HL-60 (cell line): ENCODE measurements around the gene MMP15.

Experiments
- DNase-seq, 2 experiments: peaks; one replicate each; pipeline ENCODE4 v3.0.0-alpha.2; 2010 to 2020; ENCODE audit warnings: low read depth in 1 of 2, low spot score in 1 of 2
- H3K27ac ChIP-seq: fragments of 250-450 bp; sonication (Bioruptor Pico); replicated peaks from 2 replicates; pipeline ENCODE4 v1.5.1; 2020; ENCODE audit warnings: mild to moderate bottlenecking, moderate library complexity
- H3K27me3 ChIP-seq: fragments of 250-450 bp; sonication (Bioruptor Pico); 2 replicates; pipeline ENCODE4 v1.5.1; 2021; ENCODE audit warnings: mild to moderate bottlenecking, moderate library complexity; ENCODE audit not compliant: insufficient read depth, poor library complexity, severe bottlenecking
- H3K4me3 ChIP-seq: replicated peaks from 2 replicates; pipeline ENCODE4 v1.5.1; 2011; ENCODE audit warnings: mild to moderate bottlenecking, control low read depth, low read length; ENCODE audit not compliant: insufficient read depth
- GABPA ChIP-seq: IDR thresholded peaks from 2 replicates; pipeline ENCODE4 v1.6.1; 2012; ENCODE audit warnings: low read depth
- POLR2AphosphoS5 ChIP-seq: IDR thresholded peaks from 2 replicates; pipeline ENCODE4 v1.6.1; 2012; ENCODE audit warnings: low read depth
- SPI1 ChIP-seq: IDR thresholded peaks from 2 replicates; pipeline ENCODE4 v1.6.1; 2012; ENCODE audit warnings: low read depth, mild to moderate bottlenecking, borderline replicate concordance
- TF ChIP-seq, protein P1 (sequence below): IDR thresholded peaks from 2 replicates; pipeline ENCODE4 v1.6.1; 2012; ENCODE audit warnings: low read depth; ENCODE audit not compliant: insufficient replicate concordance
- TF ChIP-seq, protein P2 (sequence below): IDR thresholded peaks from one replicate; pipeline ENCODE4 v1.5.1; 2011; ENCODE audit warnings: low read length, control low read depth, inconsistent platforms; ENCODE audit not compliant: insufficient read depth

The MMP15 gene

DNA sequence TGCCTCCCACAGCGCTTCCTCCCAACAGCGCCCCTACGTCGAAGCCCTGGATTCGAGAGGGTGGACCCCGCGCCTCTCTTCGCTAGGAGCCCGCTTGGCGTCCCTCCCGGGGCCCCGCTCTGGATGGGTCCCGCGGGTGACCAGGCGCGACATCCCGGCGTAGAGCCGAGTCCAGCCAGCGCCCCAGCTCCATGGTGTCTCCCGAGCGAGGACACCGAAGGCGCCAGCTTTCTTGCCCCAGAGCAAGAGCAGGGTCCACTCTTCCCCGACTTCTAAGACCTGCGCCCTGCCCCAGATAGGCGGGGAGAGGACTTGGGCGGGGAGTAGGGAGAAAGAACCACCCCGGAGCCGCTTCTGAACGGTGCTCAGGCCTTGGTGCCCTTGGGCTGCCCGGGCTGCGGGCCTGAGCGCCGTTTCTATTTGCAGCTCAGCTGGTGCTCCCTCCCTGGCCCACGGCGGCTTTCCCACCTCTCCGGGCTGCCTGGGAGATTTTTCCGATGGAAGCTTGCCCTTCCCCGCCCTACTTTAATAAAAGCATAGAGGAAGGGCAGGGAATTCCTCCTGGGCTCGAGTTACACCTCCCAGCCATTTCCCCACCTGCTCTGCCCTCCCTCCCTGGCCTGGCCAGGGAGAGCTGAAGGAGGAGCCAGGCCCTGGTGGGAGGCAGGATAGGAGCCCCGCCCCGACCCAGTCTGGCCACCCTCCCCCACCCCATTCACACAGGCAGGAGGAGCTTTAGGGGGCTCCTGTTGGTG lies 1.8 kb downstream of the MMP15 start:
- peaks cover 22% of the 10 kb centered on the region for H3K27me3 ChIP-seq
- H3K4me3 ChIP-seq = no peak overlapping the region
- H3K27ac ChIP-seq = no peak overlapping the region
- no peak for TF ChIP-seq POLR2AphosphoS5
- TF ChIP-seq, protein P1, sequence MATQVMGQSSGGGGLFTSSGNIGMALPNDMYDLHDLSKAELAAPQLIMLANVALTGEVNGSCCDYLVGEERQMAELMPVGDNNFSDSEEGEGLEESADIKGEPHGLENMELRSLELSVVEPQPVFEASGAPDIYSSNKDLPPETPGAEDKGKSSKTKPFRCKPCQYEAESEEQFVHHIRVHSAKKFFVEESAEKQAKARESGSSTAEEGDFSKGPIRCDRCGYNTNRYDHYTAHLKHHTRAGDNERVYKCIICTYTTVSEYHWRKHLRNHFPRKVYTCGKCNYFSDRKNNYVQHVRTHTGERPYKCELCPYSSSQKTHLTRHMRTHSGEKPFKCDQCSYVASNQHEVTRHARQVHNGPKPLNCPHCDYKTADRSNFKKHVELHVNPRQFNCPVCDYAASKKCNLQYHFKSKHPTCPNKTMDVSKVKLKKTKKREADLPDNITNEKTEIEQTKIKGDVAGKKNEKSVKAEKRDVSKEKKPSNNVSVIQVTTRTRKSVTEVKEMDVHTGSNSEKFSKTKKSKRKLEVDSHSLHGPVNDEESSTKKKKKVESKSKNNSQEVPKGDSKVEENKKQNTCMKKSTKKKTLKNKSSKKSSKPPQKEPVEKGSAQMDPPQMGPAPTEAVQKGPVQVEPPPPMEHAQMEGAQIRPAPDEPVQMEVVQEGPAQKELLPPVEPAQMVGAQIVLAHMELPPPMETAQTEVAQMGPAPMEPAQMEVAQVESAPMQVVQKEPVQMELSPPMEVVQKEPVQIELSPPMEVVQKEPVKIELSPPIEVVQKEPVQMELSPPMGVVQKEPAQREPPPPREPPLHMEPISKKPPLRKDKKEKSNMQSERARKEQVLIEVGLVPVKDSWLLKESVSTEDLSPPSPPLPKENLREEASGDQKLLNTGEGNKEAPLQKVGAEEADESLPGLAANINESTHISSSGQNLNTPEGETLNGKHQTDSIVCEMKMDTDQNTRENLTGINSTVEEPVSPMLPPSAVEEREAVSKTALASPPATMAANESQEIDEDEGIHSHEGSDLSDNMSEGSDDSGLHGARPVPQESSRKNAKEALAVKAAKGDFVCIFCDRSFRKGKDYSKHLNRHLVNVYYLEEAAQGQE = no peak
- TF ChIP-seq, protein P2, sequence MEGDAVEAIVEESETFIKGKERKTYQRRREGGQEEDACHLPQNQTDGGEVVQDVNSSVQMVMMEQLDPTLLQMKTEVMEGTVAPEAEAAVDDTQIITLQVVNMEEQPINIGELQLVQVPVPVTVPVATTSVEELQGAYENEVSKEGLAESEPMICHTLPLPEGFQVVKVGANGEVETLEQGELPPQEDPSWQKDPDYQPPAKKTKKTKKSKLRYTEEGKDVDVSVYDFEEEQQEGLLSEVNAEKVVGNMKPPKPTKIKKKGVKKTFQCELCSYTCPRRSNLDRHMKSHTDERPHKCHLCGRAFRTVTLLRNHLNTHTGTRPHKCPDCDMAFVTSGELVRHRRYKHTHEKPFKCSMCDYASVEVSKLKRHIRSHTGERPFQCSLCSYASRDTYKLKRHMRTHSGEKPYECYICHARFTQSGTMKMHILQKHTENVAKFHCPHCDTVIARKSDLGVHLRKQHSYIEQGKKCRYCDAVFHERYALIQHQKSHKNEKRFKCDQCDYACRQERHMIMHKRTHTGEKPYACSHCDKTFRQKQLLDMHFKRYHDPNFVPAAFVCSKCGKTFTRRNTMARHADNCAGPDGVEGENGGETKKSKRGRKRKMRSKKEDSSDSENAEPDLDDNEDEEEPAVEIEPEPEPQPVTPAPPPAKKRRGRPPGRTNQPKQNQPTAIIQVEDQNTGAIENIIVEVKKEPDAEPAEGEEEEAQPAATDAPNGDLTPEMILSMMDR = no peak
- TF ChIP-seq SPI1 = no peak
- no peak for TF ChIP-seq GABPA
- no peak for DNase-seq

DNA sequence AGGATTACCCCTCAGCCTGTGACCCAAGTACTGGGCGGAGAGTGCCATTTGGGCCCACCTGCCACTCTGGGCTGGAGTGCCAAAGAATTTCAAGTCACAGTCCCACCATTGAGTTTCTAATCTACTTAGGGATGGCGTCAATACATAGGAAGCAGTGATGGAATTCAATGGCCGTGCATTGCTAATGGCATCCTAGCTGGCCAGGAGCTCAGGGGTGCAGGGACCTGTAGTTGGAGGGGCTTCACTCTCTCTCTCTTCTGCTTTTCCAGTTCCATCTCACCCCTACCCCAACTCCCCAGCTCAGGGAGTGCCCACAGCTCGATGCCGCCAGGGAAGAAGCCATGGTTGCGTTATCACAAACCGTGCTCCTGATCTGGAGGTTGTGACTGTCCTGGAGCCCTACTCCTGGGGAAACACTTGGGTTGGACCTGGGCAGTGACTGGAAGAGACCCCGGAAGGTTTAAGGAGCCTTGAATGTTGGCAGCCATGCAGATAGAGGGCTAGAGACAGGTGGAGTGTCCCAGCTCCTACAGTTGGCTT lies 2.4 kb downstream of the MMP15 start:
- Histone ChIP-seq H3K27ac (no peak overlapping the region), H3K27me3 (peaks cover 22% of the 10 kb centered on the region), H3K4me3 (no peak overlapping the region)
- DNase-seq = no peak
- no peak for TF ChIP-seq GABPA

DNA sequence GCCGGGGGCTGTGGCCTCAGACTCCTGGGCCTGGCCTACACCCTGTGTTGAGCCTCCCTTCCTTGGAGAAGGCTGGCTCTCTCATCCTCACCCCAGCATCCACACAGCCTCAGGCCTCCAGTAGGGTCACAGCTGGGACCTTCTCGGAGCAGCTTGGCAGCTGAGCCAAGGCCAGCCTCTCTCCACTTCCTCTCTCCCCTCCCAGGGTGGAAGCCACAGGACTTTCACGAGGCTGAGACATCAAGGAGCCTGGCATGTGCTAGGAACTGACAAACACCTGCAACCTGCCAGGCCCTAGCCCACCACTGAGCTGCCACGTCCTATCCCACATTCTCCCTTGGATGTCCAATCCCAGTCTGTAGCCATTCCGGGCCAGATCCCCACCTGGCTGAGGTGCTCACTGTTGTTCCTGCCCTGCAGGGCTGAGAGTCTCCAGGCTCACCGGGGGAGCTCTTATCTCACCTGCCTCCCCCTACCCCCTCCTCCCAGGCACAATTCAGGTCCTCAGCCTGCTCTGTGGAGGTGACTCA lies 3.1 kb downstream of the MMP15 start:
- Histone ChIP-seq H3K4me3 (no peak overlapping the region), H3K27me3 (peaks cover 22% of the 10 kb centered on the region), H3K27ac (no peak overlapping the region)
- DNase-seq = peak in 1 of 2 experiments; percentile 44
- TF ChIP-seq, protein P1 = no peak
- TF ChIP-seq SPI1 = peak; percentile 83; the same call in 1 of the 2 replicates

- Histone ChIP-seq H3K27ac (no peak overlapping the region), H3K27me3 (peaks cover 22% of the 10 kb centered on the region), H3K4me3 (no peak overlapping the region)
- TF ChIP-seq, protein P2 = no peak
- no peak for TF ChIP-seq GABPA
- TF ChIP-seq SPI1 = no peak
- no peak for TF ChIP-seq POLR2AphosphoS5
- TF ChIP-seq, protein P1 = no peak
- DNase-seq = no peak
These were observed 3.9 kb downstream of the MMP15 start for GRCh38 chr16:58029410-58029809.
